ENCODE results near the gene ORAI3.

Gene ORAI3

DNA sequence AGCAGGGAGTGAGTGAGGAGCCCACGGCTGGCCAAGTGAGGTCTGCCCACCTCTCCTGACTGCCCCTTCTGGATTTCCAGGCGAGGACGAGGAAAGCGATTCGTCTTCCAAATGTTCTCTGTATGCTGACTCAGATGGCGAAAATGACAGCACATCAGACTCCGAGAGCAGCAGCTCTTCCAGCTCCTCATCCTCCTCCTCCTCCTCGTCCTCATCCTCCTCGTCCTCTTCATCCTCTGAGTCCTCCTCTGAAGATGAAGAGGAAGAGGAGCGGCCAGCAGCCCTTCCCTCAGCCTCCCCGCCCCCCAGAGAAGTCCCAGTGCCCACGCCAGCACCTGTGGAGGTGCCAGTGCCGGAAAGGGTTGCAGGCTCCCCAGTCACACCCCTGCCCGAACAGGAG lies 22.4 kb downstream of the ORAI3 start:
- Histone ChIP-seq H3K36me3 (peaks cover 90% of the 10 kb centered on the region), H3K27me3 (no peaks in the 10 kb centered on the region), H3K4me1 (no peaks in the 10 kb centered on the region), H3K4me3 (ENCODE audit: low read depth, low read length) (no peak overlapping the region), H3K9me3 (no peaks in the 10 kb centered on the region)
- no peak for TF ChIP-seq CTCF (IDR thresholded peaks at IDR 0.05; ENCODE audit: low read depth, low read length)
- DNase-seq = no peak

DNA sequence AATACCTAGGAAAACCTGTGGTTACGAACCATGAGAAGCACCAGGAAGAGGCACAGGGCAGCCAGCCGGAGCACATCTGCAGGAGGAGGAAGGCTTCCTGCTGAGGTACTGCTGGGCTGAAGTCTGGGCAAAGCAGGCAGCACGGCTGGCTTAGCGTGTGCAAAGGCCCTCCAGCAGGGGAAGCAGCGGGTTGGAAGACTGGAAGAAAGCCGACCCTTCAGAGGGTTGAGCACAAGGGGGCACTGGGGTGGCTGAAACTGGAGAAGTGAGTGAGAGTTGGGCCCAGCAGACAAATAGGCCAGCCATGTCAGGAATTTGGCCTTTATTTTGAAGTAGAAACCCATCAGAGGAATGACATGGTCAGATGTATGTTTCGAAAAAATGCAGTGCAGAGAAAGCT lies 24.0 kb downstream of the ORAI3 start:
- Histone ChIP-seq H3K4me3 (ENCODE audit: low read depth, low read length) (no peak overlapping the region), H3K36me3 (peaks cover 87% of the 10 kb centered on the region), H3K27me3 (no peaks in the 10 kb centered on the region), H3K9me3 (no peaks in the 10 kb centered on the region), H3K4me1 (no peaks in the 10 kb centered on the region)
- peak; percentile 26 for TF ChIP-seq CTCF (IDR thresholded peaks at IDR 0.05; ENCODE audit: low read depth, low read length)
- DNase-seq = no peak

DNA sequence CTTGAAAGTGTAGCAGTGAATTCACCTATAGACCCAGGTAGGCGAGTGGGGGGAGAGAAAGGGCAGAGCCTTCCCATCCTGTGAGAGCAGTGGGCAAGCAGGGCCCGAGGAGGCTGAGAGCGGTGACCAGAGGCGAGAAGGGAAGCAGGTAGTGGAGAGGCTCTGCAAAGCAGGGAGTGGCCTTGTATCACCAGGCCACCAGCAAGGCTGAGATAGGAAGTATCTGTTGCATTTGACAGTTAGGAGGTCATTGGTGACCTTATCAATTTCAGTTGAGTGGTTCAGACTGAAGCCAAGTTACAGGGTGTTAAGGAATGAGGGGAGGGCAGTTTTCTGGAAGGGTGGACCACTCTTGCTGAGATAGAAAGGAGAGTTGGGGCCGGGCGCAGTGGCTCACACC lies 25.5 kb downstream of the ORAI3 start:
- Histone ChIP-seq H3K36me3 (peaks cover 85% of the 10 kb centered on the region), H3K9me3 (no peaks in the 10 kb centered on the region), H3K27me3 (no peaks in the 10 kb centered on the region), H3K4me1 (no peaks in the 10 kb centered on the region), H3K4me3 (ENCODE audit: low read depth, low read length) (no peak overlapping the region)
- TF ChIP-seq CTCF (IDR thresholded peaks at IDR 0.05; ENCODE audit: low read depth, low read length) = no peak
- no peak for DNase-seq

DNA sequence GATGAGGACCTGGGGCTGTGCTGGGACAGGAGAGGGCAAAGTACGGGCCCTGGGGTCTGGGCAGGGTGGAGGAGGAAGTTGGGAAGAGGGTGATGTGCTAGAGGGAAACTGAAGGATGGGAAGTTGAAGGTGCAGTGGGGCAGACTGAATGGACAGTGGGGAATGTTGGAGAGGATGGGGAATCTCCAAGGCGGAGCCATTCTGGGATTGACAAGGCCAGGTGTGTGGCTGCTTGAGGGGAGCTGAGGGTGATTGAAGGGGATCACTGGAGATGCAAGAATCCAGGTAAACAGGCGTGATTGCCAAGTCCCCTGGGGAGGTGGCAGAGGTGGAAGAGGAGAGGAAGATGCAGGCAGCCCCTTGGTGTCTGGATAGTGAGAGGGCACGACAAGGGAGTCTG lies 27.6 kb downstream of the ORAI3 start:
- Histone ChIP-seq H3K27me3 (no peaks in the 10 kb centered on the region), H3K4me3 (ENCODE audit: low read depth, low read length) (no peak overlapping the region), H3K4me1 (no peaks in the 10 kb centered on the region), H3K36me3 (peaks cover 84% of the 10 kb centered on the region), H3K9me3 (no peaks in the 10 kb centered on the region)
- TF ChIP-seq CTCF (IDR thresholded peaks at IDR 0.05; ENCODE audit: low read depth, low read length) = no peak
- DNase-seq = no peak

GRCh38 chr16:30977502-30977901 lies 28.6 kb downstream of the ORAI3 start:
- Histone ChIP-seq H3K36me3 (peaks cover 77% of the 10 kb centered on the region), H3K4me3 (ENCODE audit: low read depth, low read length) (no peak overlapping the region), H3K4me1 (no peaks in the 10 kb centered on the region), H3K9me3 (no peaks in the 10 kb centered on the region), H3K27me3 (no peaks in the 10 kb centered on the region)
- peak; percentile 53 for TF ChIP-seq CTCF (IDR thresholded peaks at IDR 0.05; ENCODE audit: low read depth, low read length)
- peak; percentile 47 for DNase-seq

DNA sequence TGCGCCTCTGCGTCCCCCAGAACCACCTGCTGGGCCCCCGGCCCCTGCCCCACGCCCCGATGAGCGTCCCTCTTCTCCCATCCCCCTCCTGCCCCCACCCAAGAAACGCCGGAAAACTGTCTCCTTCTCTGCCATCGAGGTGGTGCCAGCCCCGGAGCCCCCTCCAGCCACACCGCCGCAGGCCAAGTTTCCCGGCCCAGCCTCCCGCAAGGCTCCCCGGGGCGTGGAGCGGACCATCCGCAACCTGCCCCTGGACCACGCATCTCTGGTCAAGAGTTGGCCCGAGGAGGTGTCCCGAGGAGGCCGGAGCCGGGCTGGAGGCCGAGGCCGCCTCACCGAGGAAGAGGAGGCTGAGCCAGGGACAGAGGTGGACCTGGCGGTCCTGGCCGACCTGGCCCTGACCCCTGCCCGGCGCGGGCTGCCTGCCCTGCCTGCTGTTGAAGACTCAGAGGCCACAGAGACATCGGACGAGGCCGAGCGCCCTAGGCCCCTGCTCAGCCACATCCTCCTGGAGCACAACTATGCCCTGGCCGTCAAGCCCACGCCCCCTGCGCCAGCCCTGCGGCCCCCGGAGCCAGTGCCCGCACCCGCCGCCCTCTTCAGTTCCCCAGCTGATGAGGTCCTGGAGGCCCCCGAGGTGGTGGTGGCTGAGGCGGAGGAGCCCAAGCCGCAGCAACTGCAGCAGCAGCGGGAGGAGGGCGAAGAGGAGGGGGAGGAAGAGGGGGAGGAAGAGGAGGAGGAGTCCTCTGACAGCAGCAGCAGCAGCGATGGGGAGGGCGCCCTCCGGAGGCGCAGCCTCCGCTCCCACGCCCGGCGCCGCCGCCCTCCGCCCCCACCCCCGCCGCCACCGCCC lies 30.5 kb downstream of the ORAI3 start:
- no peak overlapping the region for H3K4me3 ChIP-seq (ENCODE audit: low read depth, low read length)
- no peaks in the 10 kb centered on the region for H3K27me3 ChIP-seq
- H3K36me3 ChIP-seq = peaks cover 69% of the 10 kb centered on the region
- DNase-seq = no peak
- no peaks in the 10 kb centered on the region for H3K9me3 ChIP-seq
- TF ChIP-seq CTCF (IDR thresholded peaks at IDR 0.05; ENCODE audit: low read depth, low read length) = no peak
- H3K4me1 ChIP-seq = no peaks in the 10 kb centered on the region

All from BE2C (cell line).